ENCODE measurements around the gene CPNE1. TPM values are rescaled to one million over a fixed set of nuclear protein-coding genes. Genes with fewer than 3 reads are reported as not detected.

Gene CPNE1
- total and polyA plus RNA-seq, 2 experiments from 2014 or later = 166 to 172 TPM

DNA sequence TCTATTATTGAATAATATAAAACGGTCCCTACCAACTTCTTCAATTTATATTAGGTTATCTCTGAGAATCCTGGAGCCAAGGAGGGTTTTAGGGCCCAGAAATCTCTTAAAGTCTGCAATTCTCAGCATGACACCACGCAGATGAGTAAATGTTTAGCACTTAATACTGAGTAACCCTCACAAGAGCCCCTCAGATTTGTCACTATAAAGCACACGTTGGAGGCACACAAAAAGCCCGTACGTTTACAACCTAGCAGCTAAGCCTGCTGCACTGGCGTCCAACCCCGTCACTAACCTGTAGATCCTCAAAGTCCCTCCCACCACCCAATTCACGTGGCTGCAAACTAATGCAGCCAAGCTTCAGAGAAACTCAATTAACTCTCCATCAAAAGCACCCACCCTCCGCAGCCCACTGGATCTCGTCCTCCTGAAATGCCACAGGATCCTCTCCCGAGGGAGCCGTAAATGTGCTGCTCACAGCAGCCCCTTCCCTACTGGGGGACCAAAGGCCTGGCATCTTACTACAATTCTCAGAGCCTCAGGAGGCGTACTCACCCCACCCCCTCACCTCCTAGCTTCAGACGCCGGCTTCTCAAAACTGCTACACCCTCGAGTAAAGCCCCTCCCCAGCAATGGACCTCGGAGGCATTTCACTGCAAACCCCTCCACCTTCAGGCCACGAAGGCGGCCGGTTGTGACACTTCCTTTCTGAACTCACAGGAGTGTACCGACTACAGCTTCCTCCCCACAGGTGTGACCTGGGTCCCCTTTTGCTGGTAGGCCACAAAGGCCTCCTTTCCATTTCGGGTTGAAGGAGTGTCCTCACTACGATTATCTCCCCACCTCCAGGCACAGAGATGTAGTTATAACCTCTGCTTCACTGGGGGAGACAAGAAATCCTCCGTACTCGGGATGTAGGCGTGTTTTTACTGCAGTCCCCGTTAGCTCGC is 909 bp downstream of the CPNE1 start:
- no peak for TF ChIP-seq EZH2 (IDR thresholded peaks at IDR 0.05; ENCODE audit: insufficient read depth, poor library complexity, severe bottlenecking)
- TF ChIP-seq EZH2phosphoT487 (IDR thresholded peaks at IDR 0.05; ENCODE audit: insufficient read depth, low read depth) = no peak
- Histone ChIP-seq H3K9me3 (ENCODE audit: low read depth) (no peaks in the 10 kb centered on the region), H3K9me2 (ENCODE audit: insufficient read depth) (no peaks in the 10 kb centered on the region), H3K79me2 (ENCODE audit: insufficient read depth) (peaks cover 63% of the 10 kb centered on the region), H3K4me2 (ENCODE audit: unreplicated experiment) (peak overlapping the region; percentile 94), H3K4me1 (ENCODE audit: insufficient read depth) (peaks cover 30% of the 10 kb centered on the region), H3F3A (ENCODE audit: insufficient read depth) (peaks cover 32% of the 10 kb centered on the region), H3K9ac (peak overlapping the region; percentile 96), H3K4me3 (peak overlapping the region; percentile 80), H3K27ac (peak overlapping the region; percentile 88), H3K36me3 (ENCODE audit: low read depth) (peaks cover 6% of the 10 kb centered on the region; the same call in 1 of the 2 replicates), H2AFZ (peak overlapping the region; percentile 89), H3K27me3 (replicated peaks; ENCODE audit: insufficient read depth) (no peaks in the 10 kb centered on the region), H4K20me1 (ENCODE audit: insufficient read depth) (peaks cover 43% of the 10 kb centered on the region)
- peak; percentile 73 for DNase-seq
- in situ Hi-C loops (cut with MboI) = no loop called here
- WGBS, 2 experiments (ENCODE audit: low coverage in 1 of 2, low lambda C conversion rate in 2 of 2, missing lambda C conversion rate in 2 of 2) = 2% methylated on average over 28 of the region's 28 CpGs

DNA sequence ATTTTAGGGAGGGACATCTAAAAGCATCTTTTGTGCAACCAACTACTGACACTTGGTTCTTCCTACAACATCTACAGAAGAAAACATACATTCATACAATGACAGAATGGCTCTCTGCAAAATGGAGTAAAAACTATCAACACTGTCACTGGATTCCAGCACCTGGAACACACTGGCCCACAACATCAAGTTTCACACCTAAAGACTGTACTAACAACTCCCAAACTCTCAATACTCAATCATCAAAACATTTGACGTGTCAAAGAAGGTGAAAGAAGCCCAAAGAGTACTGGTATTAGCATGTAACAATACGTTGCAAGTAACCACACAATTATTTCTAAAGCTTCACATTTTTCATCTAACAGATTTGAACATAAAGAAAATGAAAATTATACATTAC is 2.1 kb downstream of the CPNE1 start:
- no peaks in the 10 kb centered on the region for H3K36me3 ChIP-seq (ENCODE audit: low read depth)
- peak overlapping the region; percentile 80 for H3K4me3 ChIP-seq
- no peak overlapping the region for H2AFZ ChIP-seq
- WGBS, 2 experiments (ENCODE audit: low coverage in 1 of 2, low lambda C conversion rate in 2 of 2, missing lambda C conversion rate in 2 of 2) = 13 to 18% methylated on average over 2 of the region's 2 CpGs
- H3K4me2 ChIP-seq (ENCODE audit: unreplicated experiment) = peak overlapping the region; percentile 94
- H3K4me1 ChIP-seq (ENCODE audit: insufficient read depth) = peaks cover 30% of the 10 kb centered on the region
- H4K20me1 ChIP-seq (ENCODE audit: insufficient read depth) = peaks cover 49% of the 10 kb centered on the region
- H3K9me2 ChIP-seq (ENCODE audit: insufficient read depth) = no peaks in the 10 kb centered on the region
- in situ Hi-C loops (cut with MboI) = no loop called here
- H3K9ac ChIP-seq = peak overlapping the region; percentile 96
- TF ChIP-seq EZH2 (IDR thresholded peaks at IDR 0.05; ENCODE audit: insufficient read depth, poor library complexity, severe bottlenecking) (no peak), EZH2phosphoT487 (IDR thresholded peaks at IDR 0.05; ENCODE audit: insufficient read depth, low read depth) (no peak)
- peak overlapping the region; percentile 88; the same call in 1 of the 2 replicates for H3K27ac ChIP-seq
- no peaks in the 10 kb centered on the region for H3K27me3 ChIP-seq (replicated peaks; ENCODE audit: insufficient read depth)
- DNase-seq = peak; percentile 10
- no peaks in the 10 kb centered on the region for H3K9me3 ChIP-seq (ENCODE audit: low read depth)
- H3F3A ChIP-seq (ENCODE audit: insufficient read depth) = peaks cover 32% of the 10 kb centered on the region
- H3K79me2 ChIP-seq (ENCODE audit: insufficient read depth) = peaks cover 75% of the 10 kb centered on the region

DNA sequence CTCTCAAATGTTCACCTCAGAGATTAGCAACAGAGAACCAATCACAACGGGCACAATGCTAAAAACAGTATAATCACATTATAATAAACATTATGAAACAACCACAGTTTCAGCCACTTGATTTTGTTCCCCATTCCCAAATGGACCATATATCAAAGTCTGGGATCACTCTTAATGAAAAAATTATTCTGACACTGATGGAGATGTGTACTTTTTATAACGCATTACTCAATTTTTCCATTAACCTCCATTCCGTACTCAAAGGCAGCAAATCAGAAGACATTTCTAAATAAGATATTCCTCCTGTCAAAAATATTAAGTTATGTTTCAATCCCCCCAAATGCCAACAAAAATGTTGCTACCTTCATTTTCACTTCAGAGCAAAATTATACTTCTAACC is 2.8 kb downstream of the CPNE1 start:
- H3K4me3 ChIP-seq = peak overlapping the region; percentile 80
- no peaks in the 10 kb centered on the region for H3K9me2 ChIP-seq (ENCODE audit: insufficient read depth)
- H3K79me2 ChIP-seq (ENCODE audit: insufficient read depth) = peaks cover 82% of the 10 kb centered on the region
- H2AFZ ChIP-seq = no peak overlapping the region
- 18 to 20% methylated on average over 3 of the region's 3 CpGs for WGBS, 2 experiments (ENCODE audit: low coverage in 1 of 2, low lambda C conversion rate in 2 of 2, missing lambda C conversion rate in 2 of 2)
- in situ Hi-C loops (cut with MboI) = no loop called here
- peaks cover 54% of the 10 kb centered on the region for H4K20me1 ChIP-seq (ENCODE audit: insufficient read depth)
- peak overlapping the region; percentile 96 for H3K9ac ChIP-seq
- H3K4me2 ChIP-seq (ENCODE audit: unreplicated experiment) = peak overlapping the region; percentile 94
- DNase-seq = no peak
- H3K27ac ChIP-seq = peak overlapping the region; percentile 28
- no peaks in the 10 kb centered on the region for H3K27me3 ChIP-seq (replicated peaks; ENCODE audit: insufficient read depth)
- peaks cover 32% of the 10 kb centered on the region for H3F3A ChIP-seq (ENCODE audit: insufficient read depth)
- peaks cover 34% of the 10 kb centered on the region for H3K4me1 ChIP-seq (ENCODE audit: insufficient read depth)
- TF ChIP-seq EZH2 (IDR thresholded peaks at IDR 0.05; ENCODE audit: insufficient read depth, poor library complexity, severe bottlenecking) (no peak), EZH2phosphoT487 (IDR thresholded peaks at IDR 0.05; ENCODE audit: insufficient read depth, low read depth) (no peak)
- no peaks in the 10 kb centered on the region for H3K9me3 ChIP-seq (ENCODE audit: low read depth)
- peaks cover 2% of the 10 kb centered on the region; the same call in 1 of the 2 replicates for H3K36me3 ChIP-seq (ENCODE audit: low read depth)

DNA sequence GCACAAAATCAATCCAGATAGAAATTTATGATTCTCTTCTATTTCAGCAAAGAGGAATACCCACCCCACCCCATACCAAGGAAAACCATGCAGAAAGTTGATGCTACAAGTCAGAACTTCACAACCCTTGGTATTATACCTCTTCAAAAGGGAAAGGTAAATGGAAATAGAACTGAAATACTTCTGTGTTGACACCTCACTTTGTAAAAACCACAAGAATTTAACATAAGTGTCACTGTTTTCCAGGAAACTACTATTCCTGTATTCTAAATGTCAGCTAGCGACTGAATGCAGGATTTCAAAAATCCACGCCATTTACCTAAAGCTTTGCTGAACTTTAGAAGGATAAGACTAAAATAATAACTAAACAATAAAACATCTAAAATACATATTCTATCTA is 3.6 kb downstream of the CPNE1 start:
- Histone ChIP-seq H3K9me2 (ENCODE audit: insufficient read depth) (no peaks in the 10 kb centered on the region), H3K4me2 (ENCODE audit: unreplicated experiment) (peak overlapping the region; percentile 94), H3K9ac (peak overlapping the region; percentile 96), H3K4me1 (ENCODE audit: insufficient read depth) (peaks cover 36% of the 10 kb centered on the region), H3K27ac (peak overlapping the region; percentile 28), H3K9me3 (ENCODE audit: low read depth) (no peaks in the 10 kb centered on the region), H3F3A (ENCODE audit: insufficient read depth) (peaks cover 32% of the 10 kb centered on the region), H2AFZ (no peak overlapping the region), H3K36me3 (ENCODE audit: low read depth) (peaks cover 10% of the 10 kb centered on the region; the same call in 1 of the 2 replicates), H3K79me2 (ENCODE audit: insufficient read depth) (peaks cover 90% of the 10 kb centered on the region), H3K27me3 (replicated peaks; ENCODE audit: insufficient read depth) (no peaks in the 10 kb centered on the region), H4K20me1 (ENCODE audit: insufficient read depth) (peaks cover 61% of the 10 kb centered on the region), H3K4me3 (peak overlapping the region; percentile 80)
- in situ Hi-C loops (cut with MboI) = no loop called here
- no peak for TF ChIP-seq EZH2phosphoT487 (IDR thresholded peaks at IDR 0.05; ENCODE audit: insufficient read depth, low read depth)
- no peak for TF ChIP-seq EZH2 (IDR thresholded peaks at IDR 0.05; ENCODE audit: insufficient read depth, poor library complexity, severe bottlenecking)
- peak; percentile 42 for DNase-seq
- 72 to 75% methylated on average over 2 of the region's 2 CpGs for WGBS, 2 experiments (ENCODE audit: low coverage in 1 of 2, low lambda C conversion rate in 2 of 2, missing lambda C conversion rate in 2 of 2)
